GM23248 (cell line): Measurements from ENCODE around the gene PAOX. TPM values are rescaled to one million over a fixed set of nuclear protein-coding genes. Genes with fewer than 3 reads are reported as not detected.

Source experiments
- DNase-seq: peaks from one replicate; pipeline ENCODE4 v3.0.0-alpha.2; 2015
- H2AFZ ChIP-seq: fragments of 200-600 bp; sonication (generic); 2 replicates; pipeline ENCODE4 v1.6.1; 2016; ENCODE audit warnings: antibody characterized with exemption
- H3F3A ChIP-seq: fragments of 200-600 bp; sonication (generic); 2 replicates; pipeline ENCODE4 v1.6.1; 2016; ENCODE audit warnings: mild to moderate bottlenecking, antibody characterized with exemption, mixed run types; ENCODE audit not compliant: insufficient read depth
- H3K27ac ChIP-seq: fragments of 200-600 bp; sonication (generic); 2 replicates; pipeline ENCODE4 v1.5.1; 2016; ENCODE audit warnings: mild to moderate bottlenecking
- H3K27me3 ChIP-seq: fragments of 200-600 bp; sonication (generic); replicated peaks from 2 replicates; pipeline ENCODE4 v1.6.1; 2016; ENCODE audit warnings: mild to moderate bottlenecking; ENCODE audit not compliant: insufficient read depth
- H3K36me3 ChIP-seq: fragments of 200-600 bp; sonication (generic); 2 replicates; pipeline ENCODE4 v1.6.1; 2016; ENCODE audit warnings: low read depth, mild to moderate bottlenecking
- H3K4me1 ChIP-seq: fragments of 200-600 bp; sonication (generic); 2 replicates; pipeline ENCODE4 v1.6.1; 2016; ENCODE audit warnings: mild to moderate bottlenecking; ENCODE audit not compliant: insufficient read depth
- H3K4me2 ChIP-seq: fragments of 200-600 bp; sonication (generic); one replicate; pipeline ENCODE4 v1.6.1; 2016; ENCODE audit warnings: mild to moderate bottlenecking; ENCODE audit not compliant: unreplicated experiment
- H3K4me3 ChIP-seq: fragments of 200-600 bp; sonication (generic); 2 replicates; pipeline ENCODE4 v1.5.1; 2016; ENCODE audit warnings: mild to moderate bottlenecking
- H3K79me2 ChIP-seq: fragments of 200-600 bp; sonication (generic); 2 replicates; pipeline ENCODE4 v1.6.1; 2016; ENCODE audit warnings: mild to moderate bottlenecking; ENCODE audit not compliant: insufficient read depth
- H3K9ac ChIP-seq: fragments of 200-600 bp; sonication (generic); 2 replicates; pipeline ENCODE4 v1.6.1; 2016; ENCODE audit warnings: mild to moderate bottlenecking
- H3K9me2 ChIP-seq: fragments of 200-600 bp; sonication (generic); 2 replicates; pipeline ENCODE4 v1.6.1; 2016; ENCODE audit warnings: mixed run types, mild to moderate bottlenecking, moderate library complexity; ENCODE audit not compliant: insufficient read depth
- H3K9me3 ChIP-seq: fragments of 200-600 bp; sonication (generic); one replicate; pipeline ENCODE4 v1.6.1; 2017; ENCODE audit warnings: low read depth
- H4K20me1 ChIP-seq: fragments of 200-600 bp; sonication (generic); 2 replicates; pipeline ENCODE4 v1.6.0; 2016; ENCODE audit not compliant: insufficient read depth
- EZH2 ChIP-seq: fragments of 200-600 bp; sonication (generic); IDR thresholded peaks from 2 replicates; pipeline ENCODE4 v1.6.1; 2018; ENCODE audit warnings: antibody characterized with exemption, mild to moderate bottlenecking; ENCODE audit not compliant: insufficient read depth, poor library complexity, severe bottlenecking
- EZH2phosphoT487 ChIP-seq: fragments of 200-600 bp; sonication (generic); IDR thresholded peaks from 2 replicates; pipeline ENCODE4 v1.6.1; 2018; ENCODE audit warnings: antibody characterized with exemption, moderate library complexity, mild to moderate bottlenecking, low read depth; ENCODE audit not compliant: insufficient read depth
- WGBS, 2 experiments: methylation state at CpG; one replicate each; pipeline ENCODE4 v1.1.6; 2015 to 2017; ENCODE audit warnings: low lambda C conversion rate in 2 of 2, low coverage in 1 of 2; ENCODE audit errors: missing lambda C conversion rate in 2 of 2; 5-methylcytosine and 5-hydroxymethylcytosine counted together
- in situ Hi-C: fragments of 300-500 bp; cut with MboI; formaldehyde crosslinking; loops from 2 replicates; pipeline ENCODE4 v1.15.0; 2020
- polyA plus RNA-seq: library from polyadenylated mRNA; unstranded; fragments of >200 nt; fragmentation: Nextera tagmentation; extraction: Ambion mirVana; gene quantifications from 2 replicates; pipeline ENCODE4 v1.2.1, GENCODE V29; 2016
- total RNA-seq: library from RNA; depleted of rRNA; stranded (reverse); fragments of >200 nt; shearing (Covaris generic); gene quantifications from 2 replicates; pipeline ENCODE4 v1.2.3, GENCODE V29; 2014

PAOX gene
- total and polyA plus RNA-seq, 2 experiments from 2014 or later, result 4.1 to 4.5 TPM

DNA sequence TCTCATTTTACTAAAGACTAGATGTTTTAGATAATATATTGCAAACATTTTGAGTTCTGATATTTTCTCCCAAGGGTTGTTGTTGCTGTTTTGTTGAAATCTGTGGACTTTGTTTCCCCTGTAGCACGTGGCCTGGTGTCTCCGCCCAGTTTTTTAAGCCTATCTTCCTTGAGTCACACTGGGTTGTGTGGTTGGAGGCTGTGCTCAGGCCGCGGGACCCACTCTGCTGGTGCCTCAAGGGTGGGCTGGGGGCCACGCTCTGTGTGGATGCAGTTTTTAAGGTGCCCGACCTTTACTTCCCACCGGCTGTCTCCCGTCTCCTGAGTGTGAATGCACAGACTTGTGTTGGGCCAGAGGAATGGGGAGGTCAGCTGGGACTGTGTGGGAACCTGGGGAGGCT, 36.1 kb upstream of the PAOX start:
- in situ Hi-C loops, result no loop called here
- H3K9me3 ChIP-seq, result no peaks in the 10 kb centered on the region

GRCh38 chr10:133343558-133343957, 35.5 kb upstream of the PAOX start:
- H3F3A ChIP-seq, result no peaks in the 10 kb centered on the region
- TF ChIP-seq EZH2 (no peak), EZH2phosphoT487 (no peak)
- no peaks in the 10 kb centered on the region for H4K20me1 ChIP-seq
- H2AFZ ChIP-seq, result no peak overlapping the region
- no peak overlapping the region for H3K4me2 ChIP-seq
- no peak for DNase-seq
- H3K36me3 ChIP-seq, result no peaks in the 10 kb centered on the region
- H3K27ac ChIP-seq, result no peak overlapping the region
- H3K4me3 ChIP-seq, result no peak overlapping the region
- H3K4me1 ChIP-seq, result no peaks in the 10 kb centered on the region
- in situ Hi-C loops, result no loop called here
- no peaks in the 10 kb centered on the region for H3K79me2 ChIP-seq
- H3K9me3 ChIP-seq, result no peaks in the 10 kb centered on the region
- peaks cover 25% of the 10 kb centered on the region for H3K27me3 ChIP-seq
- WGBS, 2 experiments, result 59 to 63% methylated on average over 9 of the region's 9 CpGs
- no peaks in the 10 kb centered on the region for H3K9me2 ChIP-seq
- no peak overlapping the region for H3K9ac ChIP-seq

More for the DNA sequence above, 36.1 kb upstream of the PAOX start:
- Histone ChIP-seq H3K4me2 (no peak overlapping the region), H3K36me3 (no peaks in the 10 kb centered on the region), H3K27ac (no peak overlapping the region), H3K4me1 (no peaks in the 10 kb centered on the region), H3K9me2 (no peaks in the 10 kb centered on the region), H3K79me2 (no peaks in the 10 kb centered on the region), H3K27me3 (peaks cover 25% of the 10 kb centered on the region), H3F3A (no peaks in the 10 kb centered on the region), H3K4me3 (no peak overlapping the region), H2AFZ (no peak overlapping the region), H3K9ac (no peak overlapping the region), H4K20me1 (no peaks in the 10 kb centered on the region)
- DNase-seq, result no peak
- TF ChIP-seq EZH2phosphoT487, result no peak
- TF ChIP-seq EZH2, result no peak
- 59 to 60% methylated on average over 8 of the region's 8 CpGs for WGBS, 2 experiments

GRCh38 chr10:133344236-133344635, 34.8 kb upstream of the PAOX start:
- Histone ChIP-seq H3K79me2 (no peaks in the 10 kb centered on the region), H4K20me1 (no peaks in the 10 kb centered on the region), H2AFZ (no peak overlapping the region), H3F3A (no peaks in the 10 kb centered on the region), H3K27me3 (peaks cover 25% of the 10 kb centered on the region), H3K4me1 (no peaks in the 10 kb centered on the region), H3K9me2 (no peaks in the 10 kb centered on the region), H3K9ac (no peak overlapping the region), H3K9me3 (no peaks in the 10 kb centered on the region), H3K27ac (no peak overlapping the region), H3K36me3 (no peaks in the 10 kb centered on the region), H3K4me2 (no peak overlapping the region), H3K4me3 (no peak overlapping the region)
- 48 to 54% methylated on average over 5 of the region's 5 CpGs for WGBS, 2 experiments
- in situ Hi-C loops, result no loop called here
- no peak for DNase-seq
- TF ChIP-seq EZH2phosphoT487 (no peak), EZH2 (no peak)

DNA sequence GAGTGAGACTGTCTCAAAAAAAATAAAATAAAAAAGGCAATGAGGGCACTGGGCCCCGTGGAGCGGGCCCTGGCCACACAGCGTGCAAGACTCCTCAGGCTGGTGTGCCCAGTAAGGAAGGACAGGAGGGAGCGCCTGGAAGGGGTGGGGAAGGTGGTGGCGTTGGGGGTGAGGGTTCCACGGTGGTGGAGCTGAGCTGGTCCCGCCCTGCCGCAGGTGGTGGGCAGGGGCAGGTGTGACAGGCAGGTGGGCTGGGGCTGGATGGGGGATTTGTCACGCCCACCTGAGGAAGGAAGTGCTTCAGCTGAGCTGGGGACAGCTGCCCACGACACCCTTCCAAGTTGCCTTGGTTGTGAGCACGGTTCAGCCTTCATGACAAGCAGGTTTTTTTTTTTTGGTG, 32.6 kb upstream of the PAOX start:
- Histone ChIP-seq H3K27ac (no peak overlapping the region), H2AFZ (no peak overlapping the region)
- WGBS, 2 experiments, result 34 to 57% methylated on average over 7 to 11 of the region's 11 CpGs

More for the DNA sequence above, 32.6 kb upstream of the PAOX start:
- DNase-seq, result no peak
- H3K9me2 ChIP-seq, result no peaks in the 10 kb centered on the region
- H3K27me3 ChIP-seq, result peaks cover 25% of the 10 kb centered on the region
- H3K4me2 ChIP-seq, result no peak overlapping the region
- no peaks in the 10 kb centered on the region for H4K20me1 ChIP-seq
- no peaks in the 10 kb centered on the region for H3K9me3 ChIP-seq
- no peaks in the 10 kb centered on the region for H3K4me1 ChIP-seq
- H3K4me3 ChIP-seq, result no peak overlapping the region
- in situ Hi-C loops, result no loop called here
- no peak overlapping the region for H3K9ac ChIP-seq
- no peaks in the 10 kb centered on the region for H3K36me3 ChIP-seq
- no peaks in the 10 kb centered on the region for H3K79me2 ChIP-seq
- no peak for TF ChIP-seq EZH2phosphoT487
- TF ChIP-seq EZH2, result no peak
- H3F3A ChIP-seq, result no peaks in the 10 kb centered on the region
